Adrenal gland (tissue), 5 donors: ENCODE measurements around the gene ZDHHC14.

Source experiments
- POLR2A ChIP-seq, 2 donors: fragments of 450-650 bp; IDR thresholded peaks; one replicate each; pipeline ENCODE4 v1.6.1; 2017; ENCODE audit warnings: antibody characterized with exemption in 2 of 2, mild to moderate bottlenecking in 2 of 2, moderate library complexity in 1 of 2
- TF ChIP-seq, protein P1 (sequence below), 6 experiments: fragments of 450-650 bp in 4 of 6; fragments of 200-600 bp in 2 of 6; sonication (generic) in 1 of 6; IDR thresholded peaks; 1 replicate in 5 of 6; 2 replicates in 1 of 6; pipeline versions ENCODE4 v1.5.1 to v1.8.0; 2016 to 2021; ENCODE audit warnings: antibody characterized with exemption in 6 of 6, mild to moderate bottlenecking in 2 of 6, moderate library complexity in 1 of 6
- donor health status: DM: no; HTN: no; CAD: no.

- TF ChIP-seq POLR2A (IDR thresholded peaks at IDR 0.05) = no peak
- TF ChIP-seq, protein P1, sequence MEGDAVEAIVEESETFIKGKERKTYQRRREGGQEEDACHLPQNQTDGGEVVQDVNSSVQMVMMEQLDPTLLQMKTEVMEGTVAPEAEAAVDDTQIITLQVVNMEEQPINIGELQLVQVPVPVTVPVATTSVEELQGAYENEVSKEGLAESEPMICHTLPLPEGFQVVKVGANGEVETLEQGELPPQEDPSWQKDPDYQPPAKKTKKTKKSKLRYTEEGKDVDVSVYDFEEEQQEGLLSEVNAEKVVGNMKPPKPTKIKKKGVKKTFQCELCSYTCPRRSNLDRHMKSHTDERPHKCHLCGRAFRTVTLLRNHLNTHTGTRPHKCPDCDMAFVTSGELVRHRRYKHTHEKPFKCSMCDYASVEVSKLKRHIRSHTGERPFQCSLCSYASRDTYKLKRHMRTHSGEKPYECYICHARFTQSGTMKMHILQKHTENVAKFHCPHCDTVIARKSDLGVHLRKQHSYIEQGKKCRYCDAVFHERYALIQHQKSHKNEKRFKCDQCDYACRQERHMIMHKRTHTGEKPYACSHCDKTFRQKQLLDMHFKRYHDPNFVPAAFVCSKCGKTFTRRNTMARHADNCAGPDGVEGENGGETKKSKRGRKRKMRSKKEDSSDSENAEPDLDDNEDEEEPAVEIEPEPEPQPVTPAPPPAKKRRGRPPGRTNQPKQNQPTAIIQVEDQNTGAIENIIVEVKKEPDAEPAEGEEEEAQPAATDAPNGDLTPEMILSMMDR (IDR thresholded peaks at IDR 0.05) = no peak
Observed at GRCh38 chr6:157411368-157411767, 30.4 kb downstream of the ZDHHC14 start.
